Activated naive CD8-positive, alpha-beta T cell treated with anti-CD3 and anti-CD28 coated beads, Interleukin-2, amount 50 U/mL, for 24 hours (primary cell): ENCODE results near the gene CPEB1.
"Not testable (repeated sequence)": the region's sequence is repeated elsewhere in the genome, so short reads cannot be mapped to it uniquely, and the experiment has no call there.

Source experiments
- ATAC-seq: fragments of 150-1000 bp; cut with Tn5 transposase; one replicate; pipeline ENCODE4 v1.10.0; 2021
- DNase-seq: peaks from one replicate; pipeline ENCODE4 v3.0.0; 2021
- H3K27ac Mint-ChIP-seq: one replicate; pipeline ENCODE4 v1.8.0; 2021; ENCODE audit warnings: mild to moderate bottlenecking, mixed read lengths
- H3K27me3 Mint-ChIP-seq: one replicate; pipeline ENCODE4 v1.8.0; 2021; ENCODE audit warnings: mixed read lengths
- H3K36me3 Mint-ChIP-seq: one replicate; pipeline ENCODE4 v1.8.0; 2021; ENCODE audit warnings: low read depth, mixed read lengths
- H3K4me1 Mint-ChIP-seq: one replicate; pipeline ENCODE4 v1.8.0; 2021; ENCODE audit warnings: mixed read lengths
- H3K4me3 Mint-ChIP-seq: one replicate; pipeline ENCODE4 v1.8.0; 2021; ENCODE audit warnings: mild to moderate bottlenecking, moderate library complexity, mixed read lengths
- H3K9me3 Mint-ChIP-seq: one replicate; pipeline ENCODE4 v1.8.0; 2021; ENCODE audit warnings: mixed read lengths

The CPEB1 gene

GRCh38 chr15:82505842-82506241 is 141.3 kb downstream of the CPEB1 start:
- not testable (repeated sequence) for DNase-seq, H3K27me3 Mint-ChIP-seq, H3K9me3 Mint-ChIP-seq, H3K36me3 Mint-ChIP-seq, ATAC-seq, H3K4me3 Mint-ChIP-seq, H3K4me1 Mint-ChIP-seq, H3K27ac Mint-ChIP-seq

- DNase-seq, H3K4me3 Mint-ChIP-seq, H3K27me3 Mint-ChIP-seq, H3K27ac Mint-ChIP-seq, H3K9me3 Mint-ChIP-seq, H3K36me3 Mint-ChIP-seq, ATAC-seq, H3K4me1 Mint-ChIP-seq: not testable (repeated sequence)
Observed at GRCh38 chr15:82504074-82504473, 143.1 kb downstream of the CPEB1 start.

- ATAC-seq (peak; percentile 75), DNase-seq (peak; percentile 7)
- not testable (repeated sequence) for H3K9me3 Mint-ChIP-seq, H3K36me3 Mint-ChIP-seq, H3K27me3 Mint-ChIP-seq, H3K27ac Mint-ChIP-seq, H3K4me1 Mint-ChIP-seq, H3K4me3 Mint-ChIP-seq
Observed at GRCh38 chr15:82502700-82503339, 144.3 kb downstream of the CPEB1 start.

GRCh38 chr15:82500772-82501171 is 146.4 kb downstream of the CPEB1 start:
- H3K9me3 Mint-ChIP-seq, H3K27me3 Mint-ChIP-seq, H3K36me3 Mint-ChIP-seq: not testable (repeated sequence)

GRCh38 chr15:82497978-82498377 is 149.2 kb downstream of the CPEB1 start:
- H3K27me3 Mint-ChIP-seq, H3K4me3 Mint-ChIP-seq, H3K27ac Mint-ChIP-seq, H3K9me3 Mint-ChIP-seq, ATAC-seq, DNase-seq, H3K36me3 Mint-ChIP-seq, H3K4me1 Mint-ChIP-seq: not testable (repeated sequence)

More at GRCh38 chr15:82500772-82501171, 146.4 kb downstream of the CPEB1 start:
- DNase-seq, H3K27ac Mint-ChIP-seq, H3K4me3 Mint-ChIP-seq, H3K4me1 Mint-ChIP-seq: not testable (repeated sequence)
- ATAC-seq: peak; percentile 10
